Transverse colon (tissue), 4 donors: Measurements from ENCODE around the gene UBAP2.

Experiments used
- CTCF ChIP-seq, 5 experiments: fragments of 200-600 bp in 3 of 5; fragments of 450-650 bp in 2 of 5; sonication (generic) in 3 of 5; IDR thresholded peaks; 1 replicate in 2 of 5; 2 replicates in 3 of 5; pipeline ENCODE4 v1.5.1; 2016 to 2017; ENCODE audit warnings: antibody characterized with exemption in 5 of 5, inconsistent platforms in 3 of 5, mild to moderate bottlenecking in 2 of 5, moderate library complexity in 1 of 5
- POLR2A ChIP-seq: fragments of 450-650 bp; IDR thresholded peaks from one replicate; pipeline ENCODE4 v1.6.1; 2016; ENCODE audit warnings: antibody characterized with exemption, mild to moderate bottlenecking, moderate library complexity
- POLR2AphosphoS5 ChIP-seq, 3 donors: sonication (generic); formaldehyde crosslinking; IDR thresholded peaks; one replicate each; pipeline ENCODE4 v1.6.1; 2016; ENCODE audit warnings: antibody characterized with exemption in 3 of 3

- TF ChIP-seq CTCF (IDR thresholded peaks at IDR 0.05) (no peak), POLR2A (no peak), POLR2AphosphoS5 (IDR thresholded peaks at IDR 0.05) (no peak)
Observed at GRCh38 chr9:34097865-34098264, 49.2 kb upstream of the UBAP2 start.
